PC-9 (cell line): ENCODE results near the gene ERBB4.

Experiments used
- EZH2 ChIP-seq: fragments of 200-600 bp; sonication (generic); IDR thresholded peaks from 2 replicates; pipeline ENCODE4 v1.8.0; 2017; ENCODE audit warnings: antibody characterized with exemption, low read depth
- TF ChIP-seq, protein P1 (sequence below): fragments of 200-600 bp; sonication (generic); conservative IDR thresholded peaks from 2 replicates; pipeline ENCODE4 v1.6.1; 2017; ENCODE audit warnings: mixed run types, antibody characterized with exemption, mild to moderate bottlenecking, moderate library complexity

DNA sequence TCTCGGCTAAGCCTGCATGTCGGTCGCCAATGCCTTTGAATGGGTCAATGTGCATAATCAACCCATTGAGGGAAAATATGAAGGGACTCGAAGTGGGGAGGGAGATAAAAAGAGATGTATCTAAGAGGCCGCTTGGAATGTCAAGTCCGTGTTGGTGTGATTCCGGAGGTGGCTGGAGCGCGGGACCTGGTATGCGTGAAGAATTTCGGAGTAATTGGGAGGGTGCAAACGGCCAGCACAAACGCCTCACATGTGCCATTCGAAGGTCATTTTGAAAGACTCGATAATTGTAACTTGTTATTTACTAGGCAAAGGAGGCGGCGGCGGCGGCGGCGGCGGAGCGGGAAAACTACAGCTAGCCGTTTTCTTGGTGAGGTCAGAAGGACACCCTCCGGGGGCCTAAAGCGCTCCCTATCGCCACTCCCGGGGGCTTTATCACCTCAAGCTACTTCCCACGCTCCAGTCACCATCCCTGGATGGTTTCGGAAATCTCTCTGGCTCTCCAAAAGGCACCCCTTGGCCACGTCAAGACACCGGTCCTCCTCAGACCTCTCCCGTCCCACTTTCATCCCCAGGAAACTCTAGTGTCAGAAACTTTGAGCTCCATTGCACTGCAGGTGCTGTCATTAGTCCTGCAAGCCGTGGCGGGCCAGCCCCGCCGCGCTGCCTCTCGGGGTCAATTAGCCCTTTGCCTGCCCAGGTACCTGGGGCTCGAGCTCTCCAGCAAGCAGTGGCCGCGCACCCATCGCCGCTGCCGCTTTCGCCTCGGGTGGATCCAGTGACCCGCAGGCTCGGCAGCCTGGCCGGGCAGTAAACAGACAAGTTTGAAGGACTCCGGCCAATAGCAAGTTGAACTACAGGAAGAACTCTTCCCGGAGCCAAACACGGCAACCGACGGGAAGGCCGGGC lies 1.5 kb downstream of the ERBB4 start:
- TF ChIP-seq, protein P1, sequence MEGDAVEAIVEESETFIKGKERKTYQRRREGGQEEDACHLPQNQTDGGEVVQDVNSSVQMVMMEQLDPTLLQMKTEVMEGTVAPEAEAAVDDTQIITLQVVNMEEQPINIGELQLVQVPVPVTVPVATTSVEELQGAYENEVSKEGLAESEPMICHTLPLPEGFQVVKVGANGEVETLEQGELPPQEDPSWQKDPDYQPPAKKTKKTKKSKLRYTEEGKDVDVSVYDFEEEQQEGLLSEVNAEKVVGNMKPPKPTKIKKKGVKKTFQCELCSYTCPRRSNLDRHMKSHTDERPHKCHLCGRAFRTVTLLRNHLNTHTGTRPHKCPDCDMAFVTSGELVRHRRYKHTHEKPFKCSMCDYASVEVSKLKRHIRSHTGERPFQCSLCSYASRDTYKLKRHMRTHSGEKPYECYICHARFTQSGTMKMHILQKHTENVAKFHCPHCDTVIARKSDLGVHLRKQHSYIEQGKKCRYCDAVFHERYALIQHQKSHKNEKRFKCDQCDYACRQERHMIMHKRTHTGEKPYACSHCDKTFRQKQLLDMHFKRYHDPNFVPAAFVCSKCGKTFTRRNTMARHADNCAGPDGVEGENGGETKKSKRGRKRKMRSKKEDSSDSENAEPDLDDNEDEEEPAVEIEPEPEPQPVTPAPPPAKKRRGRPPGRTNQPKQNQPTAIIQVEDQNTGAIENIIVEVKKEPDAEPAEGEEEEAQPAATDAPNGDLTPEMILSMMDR: no peak
- no peak for TF ChIP-seq EZH2
